HG03442 (cell line): ENCODE results near the gene HOXD1.

Experiments used
- ATAC-seq: cut with Tn5 transposase; IDR thresholded peaks from one replicate; pipeline ENCODE4 v1.9.1; 2021; ENCODE audit warnings: mild to moderate bottlenecking, moderate library complexity; ENCODE audit not compliant: unreplicated experiment

Gene HOXD1

DNA sequence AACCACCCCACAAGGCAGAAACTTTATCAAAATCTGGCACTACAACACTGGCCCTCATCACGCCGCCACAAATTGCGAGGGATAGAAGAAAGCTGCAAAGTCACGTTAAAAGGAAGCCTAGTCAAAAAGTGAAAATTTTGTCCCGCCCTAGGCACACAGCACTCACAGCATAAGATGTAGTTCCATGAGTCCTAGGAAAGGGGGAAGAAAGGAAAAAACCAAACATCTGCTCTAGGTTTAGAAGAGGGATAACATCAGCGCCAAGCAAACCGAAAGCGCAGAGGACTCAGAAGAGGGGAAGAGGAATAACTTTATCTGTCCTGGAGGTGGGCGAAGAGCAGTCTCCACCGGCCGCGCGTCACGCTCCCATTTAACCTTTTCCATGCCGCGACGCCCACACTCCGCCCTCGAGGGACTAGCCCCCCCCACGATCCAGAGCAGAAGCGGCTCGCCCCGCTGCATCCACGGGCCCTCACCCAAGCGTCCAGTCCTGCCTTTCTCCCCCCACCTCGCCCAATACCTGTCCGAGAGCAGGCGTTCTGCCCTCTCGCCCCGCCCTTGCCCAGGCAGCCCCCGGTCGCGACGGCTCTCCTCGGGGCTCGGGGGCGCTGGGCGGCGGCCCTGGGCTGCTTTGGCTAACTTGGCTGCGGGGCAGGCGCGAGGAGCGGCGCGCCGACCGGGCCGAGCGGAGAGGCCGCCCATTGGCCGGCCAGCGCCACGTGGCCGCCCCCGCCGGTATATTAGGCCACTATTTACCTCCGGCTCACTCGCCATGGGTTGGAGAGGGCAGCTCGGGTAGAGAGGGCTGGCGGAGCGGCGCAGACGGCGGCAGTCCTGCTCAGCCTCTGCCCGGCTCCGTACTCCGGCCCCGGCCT, at the start of gene HOXD1:
Gene HOXD1 (plus strand): TSS at position 770 of the 875 bp plus-strand sequence. CDS start 134 bp downstream, outside the sequence.
- no peak for ATAC-seq

DNA sequence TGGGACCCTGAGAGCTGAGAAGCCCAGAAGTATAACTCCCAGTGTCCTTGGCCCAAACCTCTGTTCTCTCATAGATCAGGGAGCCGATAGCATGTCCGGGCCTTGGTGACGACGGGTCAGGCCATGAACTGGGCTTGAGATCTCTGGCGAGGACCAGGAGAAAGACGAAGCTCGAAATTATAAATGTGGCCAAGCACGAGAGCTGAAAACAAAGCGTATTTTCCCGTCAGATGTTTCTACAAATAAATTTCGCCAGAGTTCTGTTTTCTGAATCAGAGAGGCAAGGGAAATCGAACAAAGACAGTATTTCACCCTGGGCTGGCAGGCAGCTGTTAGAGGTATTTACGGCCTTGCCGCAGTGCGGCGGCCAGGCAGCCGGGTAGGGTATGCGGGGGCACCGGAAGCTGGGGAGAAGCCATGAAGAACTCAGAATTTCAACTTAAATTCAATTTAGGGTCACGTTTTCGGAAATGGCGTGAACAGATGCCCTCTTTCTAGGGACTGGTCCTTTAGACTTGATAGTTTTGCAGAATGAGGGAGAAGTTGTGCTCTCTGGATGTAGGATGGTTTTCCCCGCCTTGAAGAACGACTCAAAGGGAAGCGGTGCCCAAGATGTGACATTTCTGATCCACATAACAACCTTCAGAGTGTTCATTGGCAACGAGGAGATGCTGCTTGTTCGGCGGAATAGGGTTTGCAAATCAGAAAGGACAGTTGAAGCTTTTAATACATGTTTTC, 49.4 kb upstream of the HOXD1 start:
- no peak for ATAC-seq

DNA sequence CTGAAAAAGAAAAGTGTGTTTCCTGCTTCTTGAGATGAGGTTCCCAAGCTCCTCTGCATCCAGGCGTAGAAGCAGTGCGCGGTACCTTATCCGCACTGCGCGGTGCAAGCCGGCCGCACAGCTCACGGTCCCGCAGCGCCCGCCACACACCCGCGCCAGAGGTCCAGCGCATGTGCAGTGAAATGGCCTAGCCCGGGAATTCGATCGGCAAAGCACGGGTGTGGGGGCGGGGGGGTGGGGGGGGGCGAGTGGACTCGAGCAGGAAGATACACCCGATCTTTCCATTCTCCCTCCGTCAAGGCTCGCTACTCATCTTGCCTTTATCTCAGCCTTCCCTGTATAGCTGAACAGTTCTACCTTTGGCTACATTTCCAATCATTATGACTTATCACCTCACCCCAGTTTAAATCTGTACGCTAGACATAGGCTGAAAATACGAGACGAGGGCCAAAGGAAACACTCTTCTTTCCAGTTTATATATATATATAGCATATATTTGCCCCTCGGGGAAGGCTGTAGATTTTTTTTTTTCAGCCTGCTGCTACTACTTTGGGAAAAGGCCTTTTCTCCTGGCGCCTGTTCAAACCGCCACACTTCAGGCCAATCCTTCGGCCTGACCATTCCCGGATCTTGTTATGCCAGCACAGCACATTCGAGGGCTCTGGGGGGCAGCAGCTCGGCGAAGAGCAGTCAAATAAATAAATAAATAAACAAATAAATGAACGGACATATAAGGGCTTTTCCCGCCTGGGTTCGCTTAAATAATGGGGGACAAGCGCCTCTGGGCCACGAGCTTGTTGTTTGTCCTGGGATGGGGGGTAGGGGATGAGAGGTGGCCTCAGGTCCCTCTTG, 48.6 kb upstream of the HOXD1 start:
- no peak for ATAC-seq

DNA sequence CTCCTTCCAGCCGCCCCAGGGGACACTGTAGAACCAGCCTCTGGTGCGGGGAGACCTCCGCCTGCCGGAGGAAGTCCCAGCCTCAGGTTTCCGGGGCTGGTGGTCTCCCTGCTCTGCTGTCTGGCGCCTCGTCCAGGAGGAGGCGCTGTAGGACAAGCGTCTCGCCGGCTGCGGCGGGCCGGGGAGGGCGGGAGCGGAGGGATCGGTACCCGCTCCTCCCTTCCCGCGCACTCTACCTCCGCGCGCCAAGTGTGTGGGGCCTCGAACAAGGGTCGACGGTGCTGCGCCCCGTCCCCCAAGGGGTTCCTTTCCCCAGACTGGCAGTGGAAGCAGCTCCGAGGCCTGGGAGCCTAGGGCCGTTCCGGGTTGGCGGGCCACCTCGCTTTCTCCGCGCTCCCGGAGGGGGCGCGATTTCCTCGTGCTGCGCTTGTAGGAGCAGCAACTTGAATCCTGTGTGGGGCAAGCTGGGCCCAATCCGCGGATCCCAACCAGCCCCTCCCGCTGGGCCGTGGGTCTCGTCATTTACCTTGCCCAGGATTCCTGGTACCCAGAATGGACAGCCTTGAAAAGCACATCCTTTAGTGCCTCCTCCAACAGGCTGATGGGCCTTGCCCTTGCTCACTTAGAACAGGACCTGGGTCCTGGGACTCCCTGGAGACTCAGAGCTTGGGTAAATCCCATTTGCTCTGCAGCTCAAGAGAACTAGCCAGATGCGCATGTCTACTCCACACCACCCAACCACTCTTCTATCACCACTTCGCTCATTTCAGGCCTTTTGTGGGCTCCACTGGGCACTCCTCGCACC, 47.8 kb upstream of the HOXD1 start:
- peak; percentile 93 for ATAC-seq

DNA sequence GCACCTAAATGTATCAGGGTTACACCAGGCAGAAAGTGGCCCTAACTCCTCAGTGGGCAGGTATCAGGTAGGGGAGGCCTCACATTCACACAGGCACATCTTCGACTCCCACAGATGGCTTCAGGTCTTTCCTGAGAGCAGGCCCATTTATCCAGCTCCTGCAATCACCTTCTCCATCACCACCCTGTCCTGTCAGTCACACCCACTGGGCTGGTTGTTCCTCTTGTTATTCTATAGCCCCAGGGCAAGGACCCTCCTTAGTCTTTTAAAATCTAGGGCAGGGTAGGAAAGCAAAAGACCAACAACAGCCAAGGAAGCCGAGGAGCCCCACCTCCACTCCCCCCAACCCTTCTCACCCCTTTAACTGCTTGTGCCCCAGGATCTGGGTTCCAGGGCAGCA, 46.2 kb upstream of the HOXD1 start:
- ATAC-seq: no peak

DNA sequence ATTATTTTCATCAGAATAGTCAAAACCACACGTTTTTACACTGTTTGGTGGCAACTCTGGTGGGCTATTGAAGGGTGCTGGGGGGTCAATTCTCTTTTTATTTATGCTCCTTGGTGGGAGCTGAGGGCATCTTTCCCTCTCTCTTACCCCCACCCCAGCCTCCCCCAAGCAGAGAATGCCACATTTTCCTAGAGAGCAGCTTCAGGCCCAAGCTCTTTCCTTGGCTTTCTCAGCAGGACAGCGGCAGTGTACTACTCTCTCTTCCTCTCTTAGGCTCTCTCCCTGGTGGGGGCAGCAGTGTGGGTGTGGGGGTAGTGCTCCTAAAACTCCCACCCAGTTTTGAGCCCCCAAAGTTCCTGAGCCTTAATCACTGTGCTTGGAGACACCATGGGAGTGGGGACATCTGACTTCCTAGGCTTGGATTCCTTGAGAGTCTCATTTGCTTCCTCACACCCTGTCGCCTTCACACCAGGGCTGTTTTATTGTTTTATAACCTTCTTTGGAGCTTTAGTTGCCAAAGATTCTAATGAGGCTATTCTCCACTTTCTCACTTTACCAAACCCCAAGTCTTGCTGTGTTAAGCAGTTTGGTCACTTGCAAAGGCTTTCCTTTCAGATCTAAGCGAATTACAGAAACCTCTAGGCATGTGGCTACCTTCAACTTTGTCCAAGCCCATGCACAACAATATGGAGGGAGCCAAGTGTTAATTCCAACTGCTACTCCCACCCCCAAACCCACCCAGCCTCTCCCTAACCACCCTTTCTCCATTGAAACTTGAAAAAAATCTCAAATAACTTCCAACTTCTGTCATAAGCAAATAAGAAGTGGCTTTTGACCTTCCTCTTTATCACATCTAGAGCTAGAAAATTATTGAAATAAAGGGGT, 43.1 kb upstream of the HOXD1 start:
- ATAC-seq: no peak

DNA sequence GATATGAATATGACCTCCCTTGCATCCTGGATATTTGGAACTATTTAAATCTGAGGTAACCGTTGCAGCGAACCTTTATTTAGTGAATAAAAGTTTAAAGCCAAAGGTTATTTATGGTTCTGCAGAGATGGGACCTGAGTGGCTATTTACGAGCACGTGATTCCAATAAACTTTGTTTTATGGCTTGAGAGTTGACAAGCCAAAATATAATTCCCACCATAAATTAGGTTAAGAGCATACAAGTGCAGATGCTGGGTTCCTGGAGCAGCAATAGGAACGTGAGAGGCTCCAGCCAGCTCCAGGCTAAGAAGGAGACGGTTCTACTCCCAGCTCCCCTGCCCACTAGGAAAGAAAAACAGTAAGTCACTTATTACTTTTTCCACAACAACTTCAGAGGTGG, 42.4 kb upstream of the HOXD1 start:
- no peak for ATAC-seq

DNA sequence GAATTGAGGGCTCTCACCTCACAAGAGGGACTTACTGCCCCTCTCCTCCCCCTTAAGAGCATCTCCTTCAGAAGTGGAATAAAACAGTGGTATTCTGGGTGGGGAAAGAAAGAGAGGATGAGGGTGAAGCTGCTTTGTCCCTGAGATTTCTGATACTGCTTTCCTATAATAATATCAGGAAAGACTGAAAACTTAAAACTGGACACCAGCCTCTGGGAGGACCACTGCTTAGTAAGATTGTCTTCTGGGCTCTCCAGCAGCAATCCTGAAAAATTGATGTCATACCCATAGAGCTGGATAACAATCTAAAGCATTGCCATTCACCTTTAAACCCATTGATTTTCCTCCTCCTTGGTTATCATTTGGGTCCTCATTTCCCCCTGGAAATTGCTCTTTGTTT, 41.8 kb upstream of the HOXD1 start:
- no peak for ATAC-seq

DNA sequence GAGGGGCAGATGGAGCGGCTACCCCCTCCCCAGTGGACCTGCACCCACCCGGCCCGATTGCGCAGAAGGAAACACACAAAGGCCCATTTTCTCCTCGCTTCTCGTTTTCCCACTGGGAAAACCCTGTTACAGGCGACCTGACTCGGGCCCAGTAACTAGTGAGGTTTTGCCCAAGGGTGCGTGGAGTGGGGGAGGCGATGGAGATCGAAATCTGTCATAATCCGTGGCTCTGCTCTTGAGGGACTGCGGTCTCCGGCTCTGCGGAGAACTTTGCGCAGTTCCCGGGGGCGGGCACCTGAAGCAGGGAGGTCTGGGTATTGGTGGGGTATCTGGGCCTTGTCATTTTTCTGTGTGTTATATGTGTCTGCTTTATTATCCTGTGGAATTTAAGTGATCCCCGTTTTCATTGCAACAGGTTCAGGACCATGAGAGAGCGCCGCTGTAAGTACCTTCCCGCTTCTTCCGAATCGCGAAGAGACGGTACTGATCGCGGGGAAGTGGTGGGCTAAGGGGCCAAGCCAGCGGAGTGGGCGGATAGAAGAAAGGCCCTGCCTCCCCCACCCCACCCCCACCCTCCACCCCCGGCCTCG, 41.2 kb upstream of the HOXD1 start:
- no peak for ATAC-seq

DNA sequence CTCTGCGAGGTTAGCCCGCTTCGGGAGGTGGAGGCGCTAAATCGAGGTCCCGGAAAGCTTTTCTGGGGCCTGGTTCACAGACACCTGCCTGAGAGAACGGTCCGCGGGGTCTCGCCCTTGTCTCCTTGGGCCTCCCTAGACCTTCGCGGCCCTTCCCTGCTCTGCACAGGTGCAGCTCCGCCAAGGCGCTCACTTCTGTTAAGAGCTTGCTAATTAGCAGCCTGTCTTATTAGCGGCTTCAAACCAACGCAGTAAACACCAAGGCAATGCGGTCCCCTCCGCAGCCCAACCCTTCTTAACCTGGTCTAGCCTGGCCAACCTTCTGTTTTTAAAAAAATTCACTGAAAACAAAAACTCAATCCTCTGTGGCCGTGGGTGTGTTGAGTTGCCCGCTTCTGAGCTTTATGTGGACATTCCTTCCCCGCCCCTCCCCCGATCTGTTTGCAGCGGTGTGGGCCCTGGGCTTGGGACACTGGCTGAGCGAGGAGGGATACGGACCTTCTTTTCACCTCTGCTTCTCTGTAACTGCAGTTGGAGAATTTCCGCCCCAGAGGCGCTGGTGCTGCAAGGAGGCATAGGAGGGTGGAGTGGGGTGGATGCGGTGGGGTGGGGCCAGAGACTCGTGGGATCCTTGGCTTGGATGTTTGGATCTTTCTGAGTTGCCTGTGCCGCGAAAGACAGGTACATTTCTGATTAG, 40.5 kb upstream of the HOXD1 start:
- no peak for ATAC-seq

DNA sequence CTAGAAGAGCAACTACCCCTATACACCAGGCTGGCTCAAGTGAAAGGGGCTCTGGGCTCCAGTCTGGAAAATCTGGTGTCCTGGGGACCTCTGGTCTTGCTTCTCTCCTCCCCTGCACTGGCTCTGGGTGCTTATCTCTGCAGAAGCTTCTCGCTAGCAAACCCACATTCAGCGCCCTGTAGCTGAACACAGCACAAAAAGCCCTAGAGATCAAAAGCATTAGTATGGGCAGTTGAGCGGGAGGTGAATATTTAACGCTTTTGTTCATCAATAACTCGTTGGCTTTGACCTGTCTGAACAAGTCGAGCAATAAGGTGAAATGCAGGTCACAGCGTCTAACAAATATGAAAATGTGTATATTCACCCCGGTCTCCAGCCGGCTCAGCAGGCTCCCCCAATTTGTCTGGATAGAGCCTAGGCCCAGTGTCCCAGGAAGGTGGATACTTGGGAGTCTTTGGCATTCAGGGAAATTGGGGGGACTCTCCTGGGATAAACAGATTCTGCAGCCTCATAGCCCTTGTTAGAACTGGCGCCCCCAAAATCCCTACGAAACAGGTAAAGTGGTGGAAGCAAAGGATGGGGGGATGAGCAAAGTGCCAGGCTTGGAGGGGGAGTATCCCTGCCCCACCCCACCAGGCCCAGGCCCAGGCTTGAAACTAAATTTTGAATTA, 39.6 kb upstream of the HOXD1 start:
- ATAC-seq: no peak

DNA sequence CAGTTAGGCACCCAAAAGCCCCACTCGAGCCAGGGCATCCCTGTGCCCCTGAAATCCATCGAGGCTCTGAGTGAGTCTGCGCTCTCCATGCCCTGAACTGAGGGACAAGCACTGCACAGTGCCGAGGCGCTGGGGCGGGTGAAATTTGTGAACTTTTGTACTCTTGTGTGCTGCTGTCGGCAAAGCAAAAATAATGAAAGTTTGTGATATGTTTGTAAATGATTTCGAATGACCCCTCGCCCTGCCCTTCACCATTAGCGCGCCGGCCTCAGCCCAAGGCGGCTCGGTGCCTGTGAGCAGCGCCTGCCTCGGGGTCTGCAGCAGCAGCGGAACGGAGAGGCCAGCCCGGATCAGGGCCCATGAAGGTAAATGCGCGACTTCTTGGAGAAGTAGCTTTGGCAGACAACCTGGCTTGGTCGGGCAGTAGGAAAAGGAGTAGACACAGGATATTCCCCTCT, 39.0 kb upstream of the HOXD1 start:
- no peak for ATAC-seq

DNA sequence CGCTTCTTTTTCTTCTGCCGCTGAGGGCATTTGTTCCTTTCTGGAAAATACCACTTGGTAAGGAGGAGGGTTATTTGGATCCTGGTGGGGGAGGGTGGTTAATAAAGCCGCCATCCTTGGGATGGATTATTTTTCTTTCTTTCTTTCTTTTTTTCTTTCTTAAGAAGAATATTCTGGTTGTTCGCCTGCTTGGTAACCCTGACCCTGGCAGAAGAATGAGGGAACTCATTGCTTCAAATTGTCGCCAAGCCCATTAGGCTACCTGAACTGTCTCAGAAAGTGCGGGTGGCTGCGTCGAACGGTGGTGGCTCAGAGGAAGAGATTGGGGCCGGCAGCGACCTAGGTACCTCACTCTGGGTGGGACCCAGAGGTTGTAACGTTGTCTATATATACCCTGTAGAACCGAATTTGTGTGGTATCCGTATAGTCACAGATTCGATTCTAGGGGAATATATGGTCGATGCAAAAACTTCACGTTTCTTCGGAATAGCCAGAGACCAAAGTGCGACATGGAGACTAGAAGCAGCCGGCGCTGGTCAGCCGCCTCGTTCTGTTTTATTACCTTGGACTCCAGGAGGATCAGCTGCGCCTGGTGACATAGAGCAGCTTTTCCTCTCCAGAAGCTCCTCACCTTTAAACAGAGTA, 38.4 kb upstream of the HOXD1 start:
- no peak for ATAC-seq

DNA sequence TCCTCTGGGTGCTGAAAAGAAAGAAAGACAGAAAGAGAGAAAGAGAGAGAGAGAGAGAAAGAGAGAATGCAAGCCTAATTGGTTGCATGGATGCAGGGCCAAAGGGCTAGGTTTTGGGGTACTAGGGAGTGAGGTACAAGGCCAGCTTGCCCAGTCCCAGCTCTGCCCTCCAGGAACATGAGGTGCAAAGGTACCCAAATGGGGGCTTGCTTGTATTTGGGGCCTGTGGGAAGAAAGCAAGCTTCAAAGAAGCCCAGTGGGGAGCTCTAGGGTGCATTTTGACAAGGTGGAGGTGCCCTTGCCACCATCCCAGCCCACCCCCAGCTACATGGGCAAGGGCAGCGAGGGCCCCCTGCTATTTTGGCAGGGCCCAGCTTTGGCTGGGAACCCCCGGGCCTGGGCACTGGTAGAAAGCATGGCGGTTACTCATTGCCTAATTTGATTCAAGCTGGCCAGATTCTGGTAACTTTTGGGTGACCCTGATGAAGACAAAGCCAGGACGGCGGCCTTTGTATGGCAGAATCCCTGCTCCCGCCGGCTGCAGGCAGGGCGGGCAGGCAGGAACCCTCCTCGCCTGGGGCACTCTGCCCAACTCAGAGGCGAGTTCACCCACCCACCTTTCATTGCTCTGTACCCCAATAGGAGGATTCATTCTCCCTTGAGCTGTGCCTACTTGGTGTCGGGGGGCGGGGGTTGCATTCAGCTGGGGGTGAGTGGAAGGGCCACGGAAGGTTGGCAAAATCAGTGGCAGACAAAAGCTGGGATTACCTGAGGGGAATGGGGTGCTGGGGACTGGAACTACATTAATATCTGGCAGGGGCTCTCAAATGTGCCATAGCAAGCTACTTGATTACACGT, 37.7 kb upstream of the HOXD1 start:
- ATAC-seq: no peak

DNA sequence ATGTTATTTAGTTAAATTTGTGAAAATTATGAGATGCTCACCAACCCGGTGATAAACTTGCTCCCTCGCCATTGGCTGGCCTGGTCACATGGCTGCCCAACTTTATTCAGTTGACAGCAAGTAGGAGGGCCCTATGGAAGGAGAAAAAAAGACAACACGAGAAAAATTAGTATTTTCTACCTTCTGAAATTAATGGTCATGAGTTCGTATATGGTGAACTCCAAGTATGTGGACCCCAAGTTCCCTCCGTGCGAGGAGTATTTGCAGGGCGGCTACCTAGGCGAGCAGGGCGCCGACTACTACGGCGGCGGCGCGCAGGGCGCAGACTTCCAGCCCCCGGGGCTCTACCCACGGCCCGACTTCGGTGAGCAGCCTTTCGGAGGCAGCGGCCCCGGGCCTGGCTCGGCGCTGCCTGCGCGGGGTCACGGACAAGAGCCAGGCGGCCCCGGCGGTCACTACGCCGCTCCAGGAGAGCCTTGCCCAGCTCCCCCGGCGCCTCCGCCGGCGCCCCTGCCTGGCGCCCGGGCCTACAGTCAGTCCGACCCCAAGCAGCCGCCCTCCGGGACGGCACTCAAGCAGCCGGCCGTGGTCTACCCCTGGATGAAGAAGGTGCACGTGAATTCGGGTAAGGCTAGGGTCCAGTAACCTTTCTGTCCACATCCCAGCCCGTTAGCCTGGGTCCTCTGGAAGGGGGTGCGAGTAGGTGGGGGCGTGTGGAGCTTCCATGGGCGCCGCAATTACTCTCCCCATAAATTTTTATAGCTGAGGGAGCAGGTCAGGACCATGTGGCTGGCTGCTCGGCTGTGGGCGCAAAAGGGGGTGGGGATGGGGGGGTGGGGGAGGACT, 36.8 kb upstream of the HOXD1 start, which contains the start of gene HOXD4:
Gene HOXD4 (plus strand): TSS at position 109 of the 846 bp plus-strand sequence. CDS start 84 bp downstream, at position 193.
- ATAC-seq: no peak
